ENCODE measurements around the gene BBS2.

DNA sequence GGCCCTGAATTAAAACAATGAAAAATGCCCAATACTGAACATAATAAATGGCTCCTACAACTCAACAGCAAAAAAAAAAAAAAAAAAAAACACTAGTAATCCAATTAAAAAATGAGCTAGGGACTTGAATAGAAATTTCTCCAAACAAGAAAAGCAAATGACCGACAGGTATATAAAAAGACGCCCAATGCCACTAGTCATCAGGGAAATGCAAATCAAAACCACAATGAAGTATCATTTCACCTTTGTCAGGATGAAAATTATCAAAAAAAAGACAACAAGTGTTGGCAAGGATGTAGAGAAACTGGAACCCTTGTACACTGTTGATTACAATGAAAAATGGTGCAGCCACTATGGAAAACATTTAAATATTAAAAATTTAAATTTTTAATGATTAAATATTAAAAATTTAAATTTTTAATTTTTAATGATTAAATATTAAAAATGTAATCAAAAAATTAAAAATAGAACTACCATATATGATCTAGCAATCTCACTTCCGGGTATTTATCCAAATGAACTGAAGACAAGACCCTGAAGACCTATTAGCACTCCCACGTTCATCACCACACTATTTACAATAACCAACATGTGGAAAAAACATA is 28.1 kb downstream of the BBS2 start:
- TF ChIP-seq, protein P1, sequence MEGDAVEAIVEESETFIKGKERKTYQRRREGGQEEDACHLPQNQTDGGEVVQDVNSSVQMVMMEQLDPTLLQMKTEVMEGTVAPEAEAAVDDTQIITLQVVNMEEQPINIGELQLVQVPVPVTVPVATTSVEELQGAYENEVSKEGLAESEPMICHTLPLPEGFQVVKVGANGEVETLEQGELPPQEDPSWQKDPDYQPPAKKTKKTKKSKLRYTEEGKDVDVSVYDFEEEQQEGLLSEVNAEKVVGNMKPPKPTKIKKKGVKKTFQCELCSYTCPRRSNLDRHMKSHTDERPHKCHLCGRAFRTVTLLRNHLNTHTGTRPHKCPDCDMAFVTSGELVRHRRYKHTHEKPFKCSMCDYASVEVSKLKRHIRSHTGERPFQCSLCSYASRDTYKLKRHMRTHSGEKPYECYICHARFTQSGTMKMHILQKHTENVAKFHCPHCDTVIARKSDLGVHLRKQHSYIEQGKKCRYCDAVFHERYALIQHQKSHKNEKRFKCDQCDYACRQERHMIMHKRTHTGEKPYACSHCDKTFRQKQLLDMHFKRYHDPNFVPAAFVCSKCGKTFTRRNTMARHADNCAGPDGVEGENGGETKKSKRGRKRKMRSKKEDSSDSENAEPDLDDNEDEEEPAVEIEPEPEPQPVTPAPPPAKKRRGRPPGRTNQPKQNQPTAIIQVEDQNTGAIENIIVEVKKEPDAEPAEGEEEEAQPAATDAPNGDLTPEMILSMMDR (IDR thresholded peaks at IDR 0.05; ENCODE audit: insufficient read depth, low read depth, low read length) = no peak
- no peak for TF ChIP-seq EZH2 (IDR thresholded peaks at IDR 0.05; ENCODE audit: insufficient read depth, low read length)

Data from astrocyte (in vitro differentiated cells and primary cell).